SIG-M5 (cell line): Measurements from ENCODE around the gene GPAT3.
"Not testable (repeated sequence)": the region's sequence is repeated elsewhere in the genome, so short reads cannot be mapped to it uniquely, and the experiment has no call there.

ENCODE experiments used
- DNase-seq: peaks from one replicate; lab custom pipeline; 2025; lab: John Stamatoyannopoulos, UW

GPAT3 gene

DNA sequence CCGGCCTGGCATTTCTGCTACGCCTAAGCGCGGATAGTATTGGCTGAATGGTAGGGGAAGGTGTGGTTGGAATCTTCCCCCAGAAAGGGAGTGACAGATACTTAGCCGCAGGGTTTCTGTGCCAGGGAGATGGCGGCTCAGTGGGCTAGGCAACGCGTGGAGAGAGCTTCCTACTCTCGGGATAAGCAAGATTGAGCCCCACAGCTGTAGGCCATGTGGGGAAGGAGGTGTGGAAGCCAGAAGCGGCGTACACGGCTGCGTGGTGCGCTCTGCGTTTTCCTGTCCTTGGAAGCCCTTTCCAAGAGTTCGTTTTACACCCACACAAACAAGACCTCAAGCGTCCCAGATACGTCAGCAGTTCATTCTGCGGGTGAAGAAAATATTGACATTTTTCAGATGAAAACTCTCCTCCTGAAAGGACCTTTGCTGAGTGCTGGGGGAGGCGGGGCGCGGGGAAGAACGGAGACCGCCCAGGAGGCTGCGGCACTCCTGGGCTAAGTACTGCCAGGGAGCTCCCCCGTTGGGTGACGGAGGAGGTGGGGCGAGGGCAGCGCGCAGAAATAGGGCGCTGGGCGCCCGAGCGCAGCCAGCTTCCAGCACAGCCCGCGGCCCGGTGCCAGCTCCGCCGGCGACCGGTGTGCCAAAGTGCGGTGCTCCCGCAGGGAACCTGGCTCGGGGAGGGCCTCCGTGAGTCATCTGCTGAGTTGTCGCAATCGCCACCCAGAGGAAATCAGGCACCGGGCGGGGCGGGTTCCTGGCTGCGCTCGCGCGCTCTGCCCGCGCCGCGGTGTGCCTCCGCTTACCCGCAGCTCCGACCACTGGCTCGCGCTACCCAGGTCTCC lies at the start of gene GPAT3:
TSS of gene GPAT3 (plus strand) at position 589 of the 842 bp plus-strand sequence. CDS start 515 bp downstream, outside the sequence.
- no peak for DNase-seq

DNA sequence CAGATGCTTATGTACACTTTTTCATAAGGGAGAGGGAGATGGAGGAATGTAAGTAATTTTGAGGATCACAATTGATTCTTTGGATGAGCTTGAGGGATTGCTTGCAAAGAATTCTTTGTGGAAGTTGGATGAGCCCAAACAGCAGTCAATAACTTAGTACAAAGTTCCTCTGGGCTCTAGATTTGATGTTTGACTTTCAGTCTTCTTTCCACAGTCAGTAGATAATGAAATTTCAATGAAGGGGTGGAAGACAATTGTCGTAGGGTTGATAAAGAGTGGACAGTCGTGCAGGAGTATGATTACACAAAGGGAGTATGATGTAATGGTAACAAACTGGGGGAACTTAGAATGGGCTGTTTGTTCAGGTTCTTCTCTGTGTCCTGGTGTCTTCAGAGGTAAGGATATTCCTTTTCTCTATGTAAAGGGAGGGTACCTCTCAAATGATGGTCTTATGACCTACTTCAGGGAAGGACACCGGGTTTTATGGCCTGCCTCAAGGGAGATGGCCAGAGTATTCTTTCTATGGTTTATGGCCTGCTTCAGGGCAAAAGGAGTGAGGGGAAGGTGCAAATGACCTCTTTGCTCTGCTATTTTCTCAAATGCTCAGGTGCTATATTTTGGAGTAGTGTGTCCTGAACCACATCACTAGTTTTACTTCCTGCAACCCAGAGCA lies 49.3 kb upstream of the GPAT3 start:
- DNase-seq = no peak

- DNase-seq = no peak
Measured at GRCh38 chr4:83489711-83490326, 46.1 kb upstream of the GPAT3 start.

DNA sequence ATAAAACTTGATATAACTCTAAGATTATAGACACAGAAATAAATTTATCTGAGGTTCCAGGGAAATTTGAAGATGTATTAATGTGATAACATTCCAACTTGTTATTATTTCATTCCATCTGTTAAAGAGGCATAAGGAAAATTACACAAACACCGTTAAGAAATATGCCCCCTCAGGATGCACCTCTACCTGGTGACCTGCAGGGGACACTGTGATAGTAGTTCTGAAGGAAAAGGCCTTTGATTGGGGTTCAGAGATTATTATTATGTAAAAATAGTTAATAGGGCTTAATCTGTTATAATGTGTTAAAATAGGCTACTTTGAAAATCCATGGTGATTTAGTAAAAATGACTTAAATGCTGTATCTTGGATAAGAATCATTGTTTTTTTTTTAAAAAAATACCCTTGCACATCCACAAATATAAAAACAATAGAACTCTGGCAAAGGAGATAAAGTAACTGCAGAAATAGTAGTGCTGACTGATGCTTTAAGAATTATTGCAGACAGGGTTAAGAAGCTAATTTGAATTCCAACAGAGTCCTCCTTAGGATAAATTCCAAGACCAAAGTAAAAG lies 44.9 kb upstream of the GPAT3 start:
- DNase-seq = no peak

DNA sequence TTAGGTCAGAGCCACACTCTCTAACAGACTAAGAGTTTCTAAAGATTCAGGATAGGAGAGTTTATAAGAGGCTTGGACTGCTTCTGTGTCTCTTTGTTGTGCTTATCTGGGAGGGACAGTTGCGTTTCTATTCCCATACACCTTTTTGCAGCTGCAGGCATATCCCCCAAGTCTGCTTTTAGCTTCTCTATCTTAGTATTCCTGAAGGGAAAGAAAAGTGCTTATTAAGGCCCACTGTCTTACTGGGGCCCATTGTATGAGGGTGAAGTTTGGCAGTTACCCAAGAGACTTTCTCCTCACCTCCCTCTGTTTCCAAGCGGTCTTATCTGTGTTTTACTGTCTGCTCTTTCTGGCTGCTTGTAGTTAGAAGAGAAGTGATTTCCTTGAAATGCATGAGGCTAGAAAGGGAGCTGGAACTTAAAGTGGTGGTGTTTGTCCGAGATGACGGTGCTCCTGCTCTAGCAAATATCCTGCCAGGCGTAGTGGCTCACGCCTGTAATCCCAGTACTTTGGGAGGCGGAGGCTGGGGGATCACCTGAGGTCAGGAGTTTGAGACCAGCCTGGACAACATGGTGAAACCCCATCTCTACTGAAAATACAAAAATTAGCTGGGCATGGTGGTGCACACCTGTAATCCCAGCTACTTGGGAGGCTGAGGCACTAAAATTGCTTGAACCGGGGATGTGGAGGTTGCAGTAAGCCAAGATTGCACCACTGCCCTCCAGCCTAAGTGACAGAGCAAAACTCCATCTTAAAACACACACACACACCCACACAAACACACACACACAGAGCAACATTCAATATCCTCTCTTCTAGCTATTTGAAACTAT lies 39.6 kb upstream of the GPAT3 start:
- DNase-seq = not testable (repeated sequence)

- DNase-seq = no peak
Measured at GRCh38 chr4:83498187-83498586, 37.7 kb upstream of the GPAT3 start.

DNA sequence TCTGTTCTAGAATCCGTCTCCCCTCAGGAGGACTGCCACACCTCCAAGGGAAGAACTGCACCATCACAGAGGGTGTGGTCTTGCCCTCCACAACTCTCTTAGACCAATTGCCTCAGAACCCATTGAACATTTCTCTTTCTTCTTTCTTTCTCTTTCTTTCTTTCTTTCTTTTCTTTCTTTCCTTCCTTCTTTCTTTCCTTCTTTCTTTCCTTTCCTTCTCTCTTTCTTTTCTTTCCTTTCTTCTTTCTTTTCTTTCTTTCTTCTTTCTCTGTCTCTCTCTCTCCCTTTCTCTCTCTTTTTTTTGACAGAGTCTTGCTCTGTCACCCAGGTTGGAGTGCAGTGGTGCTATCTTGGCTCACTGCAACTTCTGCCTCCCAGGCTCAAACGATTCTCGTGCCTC lies 34.2 kb upstream of the GPAT3 start:
- DNase-seq = not testable (repeated sequence)

DNA sequence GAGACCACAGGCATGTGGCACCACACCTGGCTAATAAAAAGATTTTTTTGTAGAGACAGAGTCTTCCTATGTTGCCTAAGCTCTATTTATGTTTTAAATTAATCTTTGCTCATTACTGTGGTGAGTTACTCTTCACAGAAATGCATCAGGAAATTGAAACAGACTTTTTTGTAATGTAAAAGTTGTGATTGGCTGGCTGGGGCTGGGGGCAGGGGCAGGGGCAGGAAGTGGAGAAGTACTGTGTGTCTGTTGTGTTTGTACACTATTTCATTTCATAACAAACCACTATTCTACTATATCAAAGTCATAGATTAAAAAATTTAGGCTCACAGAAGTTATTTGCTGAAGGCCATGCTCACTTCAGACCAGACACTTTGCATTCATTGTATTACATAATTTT lies 31.9 kb upstream of the GPAT3 start:
- DNase-seq = no peak

DNA sequence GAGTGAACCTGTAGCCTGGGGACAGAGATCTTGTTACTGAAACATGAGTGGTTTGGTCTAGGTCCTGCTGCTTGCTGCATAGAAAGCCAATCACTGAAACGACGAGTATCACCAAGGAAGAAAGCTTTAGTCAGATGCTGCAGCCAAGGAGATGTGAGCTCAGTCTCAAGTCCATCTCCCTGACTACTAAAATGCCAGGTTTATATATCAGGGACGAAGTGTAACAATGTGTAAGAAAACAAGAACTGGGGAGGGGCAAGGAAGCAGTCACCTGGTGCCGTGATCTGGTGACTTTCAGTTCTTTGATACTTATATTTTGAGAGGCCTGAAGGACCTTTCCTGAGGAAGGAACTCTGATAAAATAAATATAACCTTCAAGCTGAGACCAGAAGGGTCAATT lies 31.4 kb upstream of the GPAT3 start:
- no peak for DNase-seq

DNA sequence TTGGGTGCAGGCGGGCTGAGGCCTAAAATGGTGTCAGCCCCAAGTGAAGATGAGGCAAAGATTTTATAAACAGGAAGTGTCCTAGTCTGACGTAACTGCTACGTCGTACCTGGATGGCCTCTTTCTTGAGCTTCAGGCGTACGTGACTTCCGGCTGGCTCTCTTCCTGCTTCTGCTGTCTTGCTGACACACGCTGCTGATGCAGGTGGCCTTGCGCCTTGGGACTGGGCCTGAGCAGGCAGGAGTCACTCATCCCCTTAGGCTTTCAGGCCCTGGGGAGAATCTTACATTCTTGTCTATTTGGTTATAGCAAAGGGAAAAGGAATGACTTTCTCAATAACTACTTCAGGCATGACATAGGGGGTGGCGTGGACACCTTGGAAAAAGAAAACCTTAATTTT lies 30.9 kb upstream of the GPAT3 start:
- no peak for DNase-seq

GRCh38 chr4:83509156-83509585 lies 26.7 kb upstream of the GPAT3 start:
- DNase-seq = not testable (repeated sequence)

GRCh38 chr4:83510442-83510841 lies 25.5 kb upstream of the GPAT3 start:
- DNase-seq = no peak

- no peak for DNase-seq
Measured at GRCh38 chr4:83516042-83516772, 19.7 kb upstream of the GPAT3 start.

DNA sequence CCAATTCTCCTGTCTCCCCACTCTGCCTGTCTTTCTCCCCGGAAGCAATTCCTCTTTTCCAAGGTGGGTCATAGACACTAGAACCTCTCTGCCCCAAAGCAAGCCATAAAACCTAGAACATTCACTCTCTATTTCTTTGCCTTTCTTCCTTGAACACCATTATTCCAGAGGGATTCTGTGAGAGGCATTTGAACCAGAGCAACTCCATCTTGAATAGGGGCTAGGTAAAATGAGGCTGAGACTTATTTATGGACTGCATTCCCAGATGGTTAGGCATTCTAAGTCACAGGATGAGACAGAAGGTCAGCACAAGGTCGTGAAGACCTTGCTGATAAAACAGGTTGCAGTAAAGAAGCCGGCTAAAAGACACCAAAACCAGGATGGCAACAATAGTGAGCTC lies 13.7 kb upstream of the GPAT3 start:
- DNase-seq = no peak

DNA sequence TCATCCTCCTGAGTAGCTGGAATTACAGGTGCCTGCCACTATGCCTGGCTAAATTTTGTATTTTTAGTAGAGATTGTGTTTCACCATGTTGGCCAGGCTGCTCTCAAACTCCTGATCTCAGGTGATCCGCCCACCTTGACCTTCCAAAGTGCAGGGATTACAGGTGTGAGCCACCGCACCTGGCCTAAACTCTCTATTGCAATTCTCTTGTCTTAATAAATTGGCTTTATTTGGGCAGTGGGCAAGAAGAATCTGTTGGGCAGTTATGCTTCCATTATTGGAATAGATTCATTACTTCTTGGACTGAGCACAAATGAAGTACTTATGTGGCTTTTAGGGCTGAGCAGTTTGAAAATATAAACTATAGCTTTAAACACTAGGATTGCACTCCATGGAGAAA lies 8.2 kb upstream of the GPAT3 start:
- no peak for DNase-seq

DNA sequence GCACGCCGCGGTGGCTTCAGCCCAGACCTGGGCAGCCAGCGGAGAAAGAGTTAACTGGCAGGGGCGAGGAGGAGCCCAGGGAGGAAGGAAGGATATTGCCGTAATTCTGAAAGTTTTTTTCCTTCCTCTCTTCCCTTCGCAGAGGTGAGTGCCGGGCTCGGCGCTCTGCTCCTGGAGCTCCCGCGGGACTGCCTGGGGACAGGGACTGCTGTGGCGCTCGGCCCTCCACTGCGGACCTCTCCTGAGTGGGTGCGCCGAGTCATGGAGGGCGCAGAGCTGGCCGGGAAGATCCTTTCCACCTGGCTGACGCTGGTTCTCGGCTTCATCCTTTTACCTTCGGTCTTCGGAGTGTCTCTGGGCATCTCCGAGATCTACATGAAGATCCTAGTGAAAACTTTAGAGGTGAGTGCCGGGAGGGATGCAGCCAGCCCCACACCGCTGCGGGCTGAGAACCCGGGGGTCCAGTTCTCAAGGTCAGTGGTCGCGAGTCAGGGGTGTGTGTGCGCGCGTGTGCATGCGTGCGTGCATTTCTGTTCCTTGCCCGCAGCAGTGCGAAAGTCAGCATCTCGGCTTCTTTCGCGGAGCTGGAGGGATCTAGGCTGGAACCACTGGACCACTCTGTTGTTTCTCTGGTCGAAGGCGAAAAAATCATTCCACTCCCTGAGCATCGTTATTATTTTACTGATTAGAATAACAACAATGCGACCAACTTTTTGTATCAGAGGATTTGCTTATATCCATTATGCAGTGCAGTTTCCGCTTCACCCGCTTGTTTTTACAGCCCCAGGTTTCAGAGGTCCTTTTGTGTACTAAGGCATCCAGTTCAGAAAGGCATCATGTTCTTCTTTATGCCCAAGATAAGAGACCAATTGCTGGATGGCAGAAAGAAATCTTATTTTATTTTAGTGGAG lies 709 bp downstream of the GPAT3 start:
- no peak for DNase-seq

DNA sequence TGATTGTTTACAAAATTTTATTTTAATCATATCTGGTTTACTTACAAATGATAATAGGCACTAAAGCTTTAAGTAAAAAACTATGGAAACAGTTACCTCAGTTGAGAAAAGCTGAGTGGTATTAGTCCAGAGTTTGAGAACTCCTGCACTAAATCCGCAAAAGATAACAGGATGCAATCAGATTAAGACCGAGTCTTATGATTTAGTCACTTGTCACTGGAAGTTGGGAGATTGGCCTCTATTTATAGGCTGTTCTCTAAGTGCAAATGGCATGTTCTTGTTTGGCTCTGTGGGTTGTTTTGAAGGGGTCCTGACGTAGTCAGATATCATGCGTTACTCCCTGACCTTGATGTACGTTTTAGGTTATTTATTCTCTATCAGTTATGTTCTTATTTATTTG lies 6.3 kb downstream of the GPAT3 start:
- DNase-seq = no peak

DNA sequence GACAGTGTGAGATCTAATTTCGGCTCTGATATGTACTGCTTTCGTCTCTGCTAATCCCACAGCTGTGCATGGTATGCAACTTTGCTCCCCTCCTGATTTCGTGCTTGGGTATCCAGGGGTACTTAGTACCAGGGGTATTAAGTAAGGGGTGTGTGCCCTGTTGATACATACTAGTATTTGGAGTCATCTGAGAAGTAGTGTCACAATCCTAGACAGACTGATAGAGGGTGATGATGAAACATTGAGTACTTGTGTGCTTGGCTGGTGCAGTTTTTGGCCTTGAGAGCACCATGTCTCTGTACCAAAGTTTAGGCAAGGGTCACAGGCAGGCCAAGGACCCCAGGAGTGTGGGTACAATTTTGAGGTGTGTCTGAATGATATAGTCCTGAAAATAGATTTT lies 10.9 kb downstream of the GPAT3 start:
- peak; percentile 23 for DNase-seq

- DNase-seq = no peak
Measured at GRCh38 chr4:83548151-83548905, 12.4 kb downstream of the GPAT3 start.
